HEK293 (cell line): Measurements from ENCODE around the gene FXYD6.

Experiments
- CTCF ChIA-PET: fragments of 350-600 bp; formaldehyde crosslinking; extraction: SDS; loops from one replicate; lab custom pipeline; 2021; ENCODE audit warnings: antibody characterized with exemption; lab: Yijun Ruan, JAX
- POLR2A ChIA-PET: fragments of 300-600 bp; formaldehyde crosslinking; extraction: SDS; loops from one replicate; lab custom pipeline; 2020; ENCODE audit warnings: antibody characterized with exemption, inconsistent platforms; lab: Yijun Ruan, JAX
- H3K27ac ChIP-seq: fragments of 200-500 bp; sonication (Bioruptor generic); 2 replicates; pipeline ENCODE4 v1.5.1; 2014; ENCODE audit warnings: low read depth, low read length, control low read depth, inconsistent platforms; ENCODE audit errors: extremely low read depth
- H3K36me3 ChIP-seq, 2 experiments: fragments of 200-500 bp in 1 of 2; sonication (Bioruptor generic) in 1 of 2; 1 replicate in 1 of 2; 2 replicates in 1 of 2; pipeline ENCODE4 v1.5.1; 2014 to 2017; ENCODE audit warnings: inconsistent platforms in 2 of 2, low read length in 2 of 2; ENCODE audit not compliant: control insufficient read depth in 2 of 2, insufficient read depth in 1 of 2
- H3K4me1 ChIP-seq: fragments of 200-500 bp; sonication (Bioruptor generic); 2 replicates; pipeline ENCODE4 v1.5.1; 2014; ENCODE audit warnings: mild to moderate bottlenecking, low read length, inconsistent platforms; ENCODE audit not compliant: control insufficient read depth, insufficient read depth
- H3K4me3 ChIP-seq: 2 replicates; pipeline ENCODE4 v1.5.1; 2011; ENCODE audit warnings: low read depth, mild to moderate bottlenecking, control low read depth, low read length, moderate library complexity
- H3K9me3 ChIP-seq: fragments of 200-500 bp; sonication (Bioruptor generic); 2 replicates; pipeline ENCODE4 v1.5.1; 2014; ENCODE audit warnings: low read depth, low read length, inconsistent platforms; ENCODE audit not compliant: control insufficient read depth, insufficient read depth
- BCL11A ChIP-seq: fragments of 450-650 bp; formaldehyde crosslinking; IDR thresholded peaks from 2 replicates; pipeline ENCODE4 v1.5.1; 2016; ENCODE audit warnings: low read depth, missing biosample characterization, missing genetic modification characterization
- CTCF ChIP-seq: fragments of 450-650 bp; formaldehyde crosslinking; IDR thresholded peaks from 2 replicates; pipeline ENCODE4 v1.5.1; 2016; ENCODE audit warnings: missing biosample characterization, missing genetic modification characterization
- HOXA7 ChIP-seq: sonication (generic); formaldehyde crosslinking; IDR thresholded peaks from 2 replicates; pipeline ENCODE4 v1.8.1; 2022; ENCODE audit warnings: missing genetic modification reagents, borderline replicate concordance
- OSR2 ChIP-seq: fragments of 450-650 bp; formaldehyde crosslinking; IDR thresholded peaks from 2 replicates; pipeline ENCODE4 v1.5.1; 2016; ENCODE audit warnings: missing biosample characterization, missing genetic modification characterization
- OVOL3 ChIP-seq: fragments of 450-650 bp; formaldehyde crosslinking; IDR thresholded peaks from 2 replicates; pipeline ENCODE4 v1.5.1; 2016; ENCODE audit warnings: missing biosample characterization, missing genetic modification characterization
- TRIM28 ChIP-seq: IDR thresholded peaks from 2 replicates; pipeline ENCODE4 v1.6.1; 2011; ENCODE audit warnings: low read length, control low read depth, borderline replicate concordance
- WT1 ChIP-seq: fragments of 450-650 bp; formaldehyde crosslinking; IDR thresholded peaks from 2 replicates; pipeline ENCODE4 v1.5.1; 2016; ENCODE audit warnings: missing biosample characterization, missing genetic modification characterization
- ZEB2 ChIP-seq: fragments of 450-650 bp; formaldehyde crosslinking; IDR thresholded peaks from 2 replicates; pipeline ENCODE4 v1.5.1; 2016; ENCODE audit warnings: missing biosample characterization, missing genetic modification characterization
- ZFP37 ChIP-seq: fragments of 450-650 bp; formaldehyde crosslinking; IDR thresholded peaks from 2 replicates; pipeline ENCODE4 v1.5.1; 2016; ENCODE audit warnings: missing biosample characterization, missing genetic modification characterization
- ZNF10 ChIP-seq: fragments of 450-650 bp; formaldehyde crosslinking; IDR thresholded peaks from 2 replicates; pipeline ENCODE4 v1.5.1; 2017; ENCODE audit warnings: missing biosample characterization, missing genetic modification characterization
- ZNF133 ChIP-seq: fragments of 450-650 bp; formaldehyde crosslinking; IDR thresholded peaks from 2 replicates; pipeline ENCODE4 v1.5.1; 2016; ENCODE audit warnings: missing biosample characterization, missing genetic modification characterization
- ZNF24 ChIP-seq: fragments of 450-650 bp; formaldehyde crosslinking; IDR thresholded peaks from 2 replicates; pipeline ENCODE4 v1.5.1; 2016; ENCODE audit warnings: missing biosample characterization, missing genetic modification characterization
- ZNF354C ChIP-seq: fragments of 450-650 bp; formaldehyde crosslinking; IDR thresholded peaks from 2 replicates; pipeline ENCODE4 v1.5.1; 2016; ENCODE audit warnings: missing biosample characterization, missing genetic modification characterization, low read depth, borderline replicate concordance
- ZNF366 ChIP-seq: fragments of 450-650 bp; formaldehyde crosslinking; conservative IDR thresholded peaks from 2 replicates; pipeline ENCODE4 v1.5.1; 2016; ENCODE audit warnings: missing biosample characterization, missing genetic modification characterization
- ZNF404 ChIP-seq: fragments of 450-650 bp; formaldehyde crosslinking; IDR thresholded peaks from 2 replicates; pipeline ENCODE4 v1.5.1; 2017; ENCODE audit warnings: missing biosample characterization, missing genetic modification characterization
- ZNF416 ChIP-seq: fragments of 450-650 bp; formaldehyde crosslinking; IDR thresholded peaks from 2 replicates; pipeline ENCODE4 v1.5.1; 2016; ENCODE audit warnings: missing biosample characterization, missing genetic modification characterization
- ZNF544 ChIP-seq: fragments of 450-650 bp; formaldehyde crosslinking; IDR thresholded peaks from 2 replicates; pipeline ENCODE4 v1.5.0; 2017; ENCODE audit warnings: missing biosample characterization, missing genetic modification characterization
- ZNF549 ChIP-seq: fragments of 450-650 bp; IDR thresholded peaks from 2 replicates; pipeline ENCODE4 v1.5.1; 2018; ENCODE audit warnings: missing biosample characterization, missing genetic modification characterization, mild to moderate bottlenecking, inconsistent platforms, moderate library complexity
- ZNF623 ChIP-seq: fragments of 450-650 bp; formaldehyde crosslinking; IDR thresholded peaks from 2 replicates; pipeline ENCODE4 v1.5.1; 2016; ENCODE audit warnings: missing biosample characterization, missing genetic modification characterization
- ZNF654 ChIP-seq: fragments of 450-650 bp; formaldehyde crosslinking; IDR thresholded peaks from 2 replicates; pipeline ENCODE4 v1.5.1; 2016; ENCODE audit warnings: low read depth, missing biosample characterization, missing genetic modification characterization
- TF ChIP-seq, protein P1 (sequence below): fragments of 450-650 bp; formaldehyde crosslinking; IDR thresholded peaks from 2 replicates; pipeline ENCODE4 v1.5.1; 2016; ENCODE audit warnings: missing biosample characterization, missing genetic modification characterization
- TF ChIP-seq, protein P2 (sequence below): fragments of 450-650 bp; formaldehyde crosslinking; IDR thresholded peaks from 2 replicates; pipeline ENCODE4 v1.5.1; 2016; ENCODE audit warnings: missing biosample characterization, missing genetic modification characterization, borderline replicate concordance
- TF ChIP-seq, protein P3 (sequence below): fragments of 450-650 bp; formaldehyde crosslinking; IDR thresholded peaks from 2 replicates; pipeline ENCODE4 v1.5.1; 2016; ENCODE audit warnings: missing biosample characterization, missing genetic modification characterization, low read depth

FXYD6 gene

DNA sequence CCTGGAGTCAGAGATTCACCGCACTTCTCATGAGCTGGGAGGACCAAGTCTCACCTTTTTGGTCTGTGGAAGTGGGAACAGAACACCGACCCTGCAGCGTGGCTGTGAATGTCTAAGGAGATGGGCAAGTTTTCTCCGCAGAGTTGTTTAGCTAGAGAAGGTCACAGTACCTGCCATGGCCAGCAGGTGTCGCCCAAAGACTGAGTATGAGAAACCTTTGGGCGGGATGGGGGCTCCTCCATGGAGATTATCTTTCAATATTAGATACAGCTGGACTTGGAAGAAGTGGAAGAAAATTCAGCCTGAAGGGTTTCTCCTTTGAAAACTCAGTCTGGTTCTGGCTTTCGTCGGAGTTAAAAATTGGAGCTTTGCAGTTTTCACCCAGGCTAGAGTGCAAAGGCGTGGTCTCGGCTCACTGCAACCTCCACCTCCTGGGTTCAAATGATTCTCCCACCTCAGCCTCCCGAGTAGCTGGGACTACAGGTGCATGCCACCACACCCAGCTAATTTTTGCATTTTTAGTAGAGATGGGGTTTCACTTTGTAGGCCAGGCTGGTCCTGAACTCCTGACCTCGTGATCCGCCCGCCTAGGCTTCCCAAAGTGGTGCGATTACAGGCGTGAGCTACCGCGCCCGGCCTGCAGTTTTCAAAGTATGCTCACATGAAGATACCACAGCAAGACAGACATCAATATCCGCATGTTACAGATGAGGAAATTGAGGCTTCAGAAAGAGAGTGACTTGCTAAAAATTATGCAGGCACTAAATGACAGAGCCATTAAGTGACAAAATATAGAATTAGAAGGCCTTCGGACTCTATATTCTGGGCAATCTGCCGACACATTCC lies 68.8 kb downstream of the FXYD6 start:
- Histone ChIP-seq H3K27ac (no peak overlapping the region), H3K36me3 (no peaks in the 10 kb centered on the region), H3K9me3 (no peaks in the 10 kb centered on the region), H3K4me3 (no peak overlapping the region), H3K4me1 (no peaks in the 10 kb centered on the region)
- CTCF ChIA-PET: interaction anchor here (0.5 to 6.3 kb wide), 47 partner anchors 9 to 576 kb away, joined by 3 to 131 read pairs (median 4); partner anchors contain the start of genes DSCAML1, FXYD2, PCSK7 and RNF214
- TF ChIP-seq CTCF (tag by site-specific recombination) (peak; percentile 48; the same call in 1 of the 2 replicates), ZNF654 (tag by site-specific recombination) (peak; percentile 78), TRIM28 (no peak)
- POLR2A ChIA-PET: interaction anchor here (1.4 kb wide), 1 partner anchor 9 kb away, joined by 4 read pairs; no protein-coding TSS in a partner anchor

DNA sequence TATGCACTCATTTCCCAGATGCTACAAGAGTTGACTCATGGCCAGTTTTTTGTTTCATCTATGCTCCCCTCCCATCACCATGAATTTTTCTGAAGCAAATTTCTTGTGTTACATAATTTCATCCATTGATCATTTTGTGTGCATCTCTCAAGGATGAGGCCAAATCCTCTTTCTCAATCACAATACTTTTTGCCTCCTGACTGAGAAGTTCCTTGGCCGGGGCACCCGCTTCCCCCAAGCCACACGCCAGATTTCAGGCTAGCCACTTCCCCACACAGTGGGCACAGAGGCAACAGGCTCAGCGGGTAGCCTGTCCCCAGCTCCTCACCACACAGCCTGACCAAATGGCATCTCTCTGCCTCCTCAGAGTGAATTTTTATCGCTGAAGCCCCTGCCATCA lies 69.6 kb downstream of the FXYD6 start:
- Histone ChIP-seq H3K27ac (no peak overlapping the region), H3K4me1 (no peaks in the 10 kb centered on the region), H3K4me3 (no peak overlapping the region), H3K9me3 (no peaks in the 10 kb centered on the region), H3K36me3 (no peaks in the 10 kb centered on the region)
- TF ChIP-seq ZNF404 (tag by site-specific recombination) (no peak), BCL11A (tag by site-specific recombination) (no peak), ZFP37 (tag by site-specific recombination) (no peak), ZNF354C (tag by site-specific recombination) (no peak)
- ChIA-PET POLR2A (interaction anchor here (0.5 to 1.4 kb wide), 2 partner anchors 10 to 13 kb away, joined by 3 to 4 read pairs; no protein-coding TSS in a partner anchor), CTCF (interaction anchor here (0.6 to 6.3 kb wide), 26 partner anchors 8 to 881 kb away, joined by 3 to 131 read pairs (median 5); partner anchors contain the start of gene DSCAML1)

GRCh38 chr11:117805045-117805444 lies 71.4 kb downstream of the FXYD6 start:
- Histone ChIP-seq H3K4me1 (no peaks in the 10 kb centered on the region), H3K4me3 (no peak overlapping the region), H3K9me3 (no peaks in the 10 kb centered on the region), H3K36me3 (no peaks in the 10 kb centered on the region), H3K27ac (no peak overlapping the region)
- POLR2A ChIA-PET: no interaction called here
- CTCF ChIA-PET: interaction anchor here (0.7 to 6.3 kb wide), 5 partner anchors 12 to 379 kb away, joined by 3 to 131 read pairs (median 3); no protein-coding TSS in a partner anchor
- TF ChIP-seq ZNF623 (no peak), ZNF10 (tag by site-specific recombination) (no peak), WT1 (no peak), ZEB2 (no peak), HOXA7 (CRISPR knock-in tag) (no peak), ZNF549 (tag by site-specific recombination) (no peak), OSR2 (tag by site-specific recombination) (no peak), ZNF416 (tag by site-specific recombination) (no peak), ZNF544 (no peak), ZNF366 (tag by site-specific recombination) (no peak), OVOL3 (tag by site-specific recombination) (no peak), ZNF24 (tag by site-specific recombination) (no peak), BCL11A (tag by site-specific recombination) (no peak), ZNF133 (no peak)
- TF ChIP-seq, protein P1, sequence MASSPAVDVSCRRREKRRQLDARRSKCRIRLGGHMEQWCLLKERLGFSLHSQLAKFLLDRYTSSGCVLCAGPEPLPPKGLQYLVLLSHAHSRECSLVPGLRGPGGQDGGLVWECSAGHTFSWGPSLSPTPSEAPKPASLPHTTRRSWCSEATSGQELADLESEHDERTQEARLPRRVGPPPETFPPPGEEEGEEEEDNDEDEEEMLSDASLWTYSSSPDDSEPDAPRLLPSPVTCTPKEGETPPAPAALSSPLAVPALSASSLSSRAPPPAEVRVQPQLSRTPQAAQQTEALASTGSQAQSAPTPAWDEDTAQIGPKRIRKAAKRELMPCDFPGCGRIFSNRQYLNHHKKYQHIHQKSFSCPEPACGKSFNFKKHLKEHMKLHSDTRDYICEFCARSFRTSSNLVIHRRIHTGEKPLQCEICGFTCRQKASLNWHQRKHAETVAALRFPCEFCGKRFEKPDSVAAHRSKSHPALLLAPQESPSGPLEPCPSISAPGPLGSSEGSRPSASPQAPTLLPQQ (tag by site-specific recombination): no peak
- TF ChIP-seq, protein P2, sequence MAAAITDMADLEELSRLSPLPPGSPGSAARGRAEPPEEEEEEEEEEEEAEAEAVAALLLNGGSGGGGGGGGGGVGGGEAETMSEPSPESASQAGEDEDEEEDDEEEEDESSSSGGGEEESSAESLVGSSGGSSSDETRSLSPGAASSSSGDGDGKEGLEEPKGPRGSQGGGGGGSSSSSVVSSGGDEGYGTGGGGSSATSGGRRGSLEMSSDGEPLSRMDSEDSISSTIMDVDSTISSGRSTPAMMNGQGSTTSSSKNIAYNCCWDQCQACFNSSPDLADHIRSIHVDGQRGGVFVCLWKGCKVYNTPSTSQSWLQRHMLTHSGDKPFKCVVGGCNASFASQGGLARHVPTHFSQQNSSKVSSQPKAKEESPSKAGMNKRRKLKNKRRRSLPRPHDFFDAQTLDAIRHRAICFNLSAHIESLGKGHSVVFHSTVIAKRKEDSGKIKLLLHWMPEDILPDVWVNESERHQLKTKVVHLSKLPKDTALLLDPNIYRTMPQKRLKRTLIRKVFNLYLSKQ (tag by site-specific recombination): no peak
- TF ChIP-seq, protein P3, sequence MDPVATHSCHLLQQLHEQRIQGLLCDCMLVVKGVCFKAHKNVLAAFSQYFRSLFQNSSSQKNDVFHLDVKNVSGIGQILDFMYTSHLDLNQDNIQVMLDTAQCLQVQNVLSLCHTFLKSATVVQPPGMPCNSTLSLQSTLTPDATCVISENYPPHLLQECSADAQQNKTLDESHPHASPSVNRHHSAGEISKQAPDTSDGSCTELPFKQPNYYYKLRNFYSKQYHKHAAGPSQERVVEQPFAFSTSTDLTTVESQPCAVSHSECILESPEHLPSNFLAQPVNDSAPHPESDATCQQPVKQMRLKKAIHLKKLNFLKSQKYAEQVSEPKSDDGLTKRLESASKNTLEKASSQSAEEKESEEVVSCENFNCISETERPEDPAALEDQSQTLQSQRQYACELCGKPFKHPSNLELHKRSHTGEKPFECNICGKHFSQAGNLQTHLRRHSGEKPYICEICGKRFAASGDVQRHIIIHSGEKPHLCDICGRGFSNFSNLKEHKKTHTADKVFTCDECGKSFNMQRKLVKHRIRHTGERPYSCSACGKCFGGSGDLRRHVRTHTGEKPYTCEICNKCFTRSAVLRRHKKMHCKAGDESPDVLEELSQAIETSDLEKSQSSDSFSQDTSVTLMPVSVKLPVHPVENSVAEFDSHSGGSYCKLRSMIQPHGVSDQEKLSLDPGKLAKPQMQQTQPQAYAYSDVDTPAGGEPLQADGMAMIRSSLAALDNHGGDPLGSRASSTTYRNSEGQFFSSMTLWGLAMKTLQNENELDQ: no peak
